Glutamatergic neuron (in vitro differentiated cells): ENCODE data around the gene NEK9. TPM values are rescaled to one million over a fixed set of nuclear protein-coding genes. Genes with fewer than 3 reads are reported as not detected.

Source experiments
- DNase-seq: peaks from one replicate; pipeline ENCODE4 v3.0.0; 2022
- H3K27ac Mint-ChIP-seq: one replicate; pipeline ENCODE4 v1.8.0; 2020; ENCODE audit warnings: mild to moderate bottlenecking, mixed read lengths, inconsistent platforms; ENCODE audit not compliant: unreplicated experiment
- H3K27me3 Mint-ChIP-seq: one replicate; pipeline ENCODE4 v1.8.0; 2020; ENCODE audit warnings: mild to moderate bottlenecking, moderate library complexity, mixed read lengths, inconsistent platforms; ENCODE audit not compliant: unreplicated experiment
- H3K36me3 Mint-ChIP-seq: one replicate; pipeline ENCODE4 v1.8.0; 2020; ENCODE audit warnings: mild to moderate bottlenecking, mixed read lengths, inconsistent platforms; ENCODE audit not compliant: unreplicated experiment
- H3K4me1 Mint-ChIP-seq: one replicate; pipeline ENCODE4 v1.8.0; 2020; ENCODE audit warnings: mild to moderate bottlenecking, low read depth, mixed read lengths, inconsistent platforms; ENCODE audit not compliant: unreplicated experiment
- H3K4me3 Mint-ChIP-seq: one replicate; pipeline ENCODE4 v1.8.0; 2020; ENCODE audit warnings: mild to moderate bottlenecking, mixed read lengths, inconsistent platforms; ENCODE audit not compliant: unreplicated experiment
- H3K9me3 Mint-ChIP-seq: one replicate; pipeline ENCODE4 v1.8.0; 2020; ENCODE audit warnings: mild to moderate bottlenecking, moderate library complexity, mixed read lengths, inconsistent platforms; ENCODE audit not compliant: unreplicated experiment
- total RNA-seq: library from RNA; stranded (reverse); fragmentation: NEBNext Ultra II Directional; extraction: Animal tissue kit (Norgen Biotek cat#: 25700); gene quantifications from one replicate; pipeline ENCODE4 v1.2.1, GENCODE V29; 2021; ENCODE audit not compliant: unreplicated experiment
- TF ChIP-seq, protein P1 (sequence below): fragments of 200-600 bp; sonication (generic); IDR thresholded peaks from one replicate; pipeline ENCODE4 v1.5.0; 2021; ENCODE audit not compliant: partially characterized antibody, unreplicated experiment

NEK9 gene
- total RNA-seq, 1 donor from 2014 or later, result 50.7 TPM

DNA sequence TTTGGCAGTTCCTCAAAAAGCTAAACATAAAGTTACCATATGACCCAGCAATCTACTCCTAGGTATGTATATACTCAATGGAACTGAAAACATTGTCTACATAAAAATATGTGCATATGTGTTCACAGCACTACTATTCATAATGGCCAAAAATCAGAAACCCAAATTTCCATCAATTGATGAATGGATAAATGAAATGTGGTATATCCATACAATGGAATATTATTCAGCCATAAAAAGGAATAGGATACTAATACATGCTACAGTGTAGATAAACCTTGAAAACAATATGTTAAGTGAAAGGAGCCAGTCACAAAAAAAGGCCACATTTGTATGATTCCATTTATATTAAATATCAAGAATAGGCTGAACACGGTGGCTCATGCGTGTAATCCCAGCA, 66.4 kb downstream of the NEK9 start:
- no peak overlapping the region for H3K27ac Mint-ChIP-seq
- H3K36me3 Mint-ChIP-seq, result peaks cover 4% of the 10 kb centered on the region
- H3K4me1 Mint-ChIP-seq, result peaks cover 4% of the 10 kb centered on the region
- H3K4me3 Mint-ChIP-seq, result no peak overlapping the region
- no peak for DNase-seq
- peaks cover 2% of the 10 kb centered on the region for H3K27me3 Mint-ChIP-seq
- H3K9me3 Mint-ChIP-seq, result peaks cover 2% of the 10 kb centered on the region
- TF ChIP-seq, protein P1, sequence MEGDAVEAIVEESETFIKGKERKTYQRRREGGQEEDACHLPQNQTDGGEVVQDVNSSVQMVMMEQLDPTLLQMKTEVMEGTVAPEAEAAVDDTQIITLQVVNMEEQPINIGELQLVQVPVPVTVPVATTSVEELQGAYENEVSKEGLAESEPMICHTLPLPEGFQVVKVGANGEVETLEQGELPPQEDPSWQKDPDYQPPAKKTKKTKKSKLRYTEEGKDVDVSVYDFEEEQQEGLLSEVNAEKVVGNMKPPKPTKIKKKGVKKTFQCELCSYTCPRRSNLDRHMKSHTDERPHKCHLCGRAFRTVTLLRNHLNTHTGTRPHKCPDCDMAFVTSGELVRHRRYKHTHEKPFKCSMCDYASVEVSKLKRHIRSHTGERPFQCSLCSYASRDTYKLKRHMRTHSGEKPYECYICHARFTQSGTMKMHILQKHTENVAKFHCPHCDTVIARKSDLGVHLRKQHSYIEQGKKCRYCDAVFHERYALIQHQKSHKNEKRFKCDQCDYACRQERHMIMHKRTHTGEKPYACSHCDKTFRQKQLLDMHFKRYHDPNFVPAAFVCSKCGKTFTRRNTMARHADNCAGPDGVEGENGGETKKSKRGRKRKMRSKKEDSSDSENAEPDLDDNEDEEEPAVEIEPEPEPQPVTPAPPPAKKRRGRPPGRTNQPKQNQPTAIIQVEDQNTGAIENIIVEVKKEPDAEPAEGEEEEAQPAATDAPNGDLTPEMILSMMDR, result no peak

DNA sequence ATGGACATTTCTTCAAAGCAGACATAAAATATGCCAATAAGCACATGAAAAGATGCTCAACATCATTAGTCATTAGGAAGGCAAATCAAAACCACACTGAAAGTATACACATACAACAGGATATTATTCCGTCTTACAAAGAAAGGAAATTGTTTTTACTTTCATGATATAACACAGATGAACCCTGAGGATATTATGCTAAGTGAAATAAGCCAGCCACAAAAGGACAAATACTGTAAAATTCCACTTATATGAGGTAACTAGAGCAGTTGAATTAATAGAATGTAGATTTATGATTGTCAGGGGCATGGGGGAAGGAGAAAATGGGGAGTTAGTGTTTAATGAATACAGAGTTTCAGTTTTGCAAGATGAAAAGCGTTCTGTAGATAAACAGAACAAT, 67.2 kb downstream of the NEK9 start:
- Mint-ChIP-seq H3K4me1 (peaks cover 4% of the 10 kb centered on the region), H3K27ac (no peak overlapping the region), H3K27me3 (peaks cover 2% of the 10 kb centered on the region), H3K4me3 (no peak overlapping the region), H3K36me3 (peaks cover 4% of the 10 kb centered on the region), H3K9me3 (no peaks in the 10 kb centered on the region)
- DNase-seq, result no peak
- TF ChIP-seq, protein P1, result no peak

DNA sequence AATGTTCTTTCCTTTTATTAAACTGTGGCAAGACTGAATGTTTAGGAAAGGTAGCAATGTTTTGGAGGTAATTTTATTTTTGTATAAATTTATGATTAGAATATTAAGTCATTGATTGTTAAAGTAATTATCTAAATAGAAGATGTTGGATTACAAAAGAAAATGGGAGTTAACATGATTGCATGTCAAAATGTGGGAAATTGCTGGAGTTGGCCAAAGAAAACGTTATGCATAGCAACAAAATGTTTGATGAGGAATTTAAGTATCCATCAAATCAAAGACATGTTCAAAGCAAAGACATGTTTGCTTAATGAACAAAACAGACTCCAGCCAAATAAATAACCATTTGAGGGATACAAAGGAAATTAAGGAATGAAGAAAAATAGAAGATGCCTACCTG, 72.4 kb downstream of the NEK9 start:
- Mint-ChIP-seq H3K27me3 (peaks cover 4% of the 10 kb centered on the region), H3K36me3 (no peaks in the 10 kb centered on the region), H3K9me3 (peaks cover 5% of the 10 kb centered on the region), H3K4me1 (no peaks in the 10 kb centered on the region), H3K4me3 (no peak overlapping the region), H3K27ac (no peak overlapping the region)
- DNase-seq, result no peak
- TF ChIP-seq, protein P1, result no peak

DNA sequence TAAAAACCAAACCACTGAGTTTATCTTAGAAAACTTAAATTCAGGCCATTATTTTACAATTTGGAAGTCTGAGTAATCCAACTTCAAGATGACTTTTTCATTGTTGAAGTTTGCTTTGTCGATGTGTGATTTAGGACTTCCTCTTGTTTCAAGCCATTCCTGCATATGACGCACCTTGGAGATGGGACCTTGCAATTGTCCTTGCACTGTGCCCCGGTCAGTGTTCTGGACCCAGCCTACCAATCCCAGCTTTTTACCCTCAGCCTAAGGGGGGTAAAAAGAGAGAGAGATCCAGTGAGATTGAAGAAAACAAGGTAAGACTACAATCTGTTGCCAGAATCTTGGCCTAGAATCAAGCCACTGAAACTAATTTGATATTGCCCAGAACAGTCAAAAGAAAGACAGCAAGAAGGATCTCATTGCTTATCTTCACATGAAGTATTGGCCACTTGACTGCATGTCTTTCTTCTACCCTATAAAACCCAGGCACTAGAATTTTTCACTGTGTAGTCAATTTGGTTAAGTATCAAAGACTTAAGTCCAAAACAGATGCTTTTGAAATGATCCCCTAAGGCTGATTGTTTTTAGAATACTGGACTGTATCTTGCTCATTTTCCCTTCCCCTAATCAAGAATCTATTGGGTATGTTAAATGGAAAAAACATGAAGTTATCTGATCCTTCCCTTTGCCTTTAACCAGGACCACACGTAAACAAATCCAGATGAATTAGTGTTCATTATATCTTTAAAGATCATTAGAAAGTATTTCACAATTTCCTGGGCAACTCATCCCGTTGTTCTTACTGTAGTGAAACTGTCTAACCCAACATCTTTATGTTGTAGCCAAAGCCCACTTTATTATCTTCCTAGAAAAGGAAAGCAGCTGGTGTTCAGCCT, 73.2 kb downstream of the NEK9 start:
- no peak overlapping the region for H3K4me3 Mint-ChIP-seq
- TF ChIP-seq, protein P1, result no peak
- no peaks in the 10 kb centered on the region for H3K4me1 Mint-ChIP-seq

DNA sequence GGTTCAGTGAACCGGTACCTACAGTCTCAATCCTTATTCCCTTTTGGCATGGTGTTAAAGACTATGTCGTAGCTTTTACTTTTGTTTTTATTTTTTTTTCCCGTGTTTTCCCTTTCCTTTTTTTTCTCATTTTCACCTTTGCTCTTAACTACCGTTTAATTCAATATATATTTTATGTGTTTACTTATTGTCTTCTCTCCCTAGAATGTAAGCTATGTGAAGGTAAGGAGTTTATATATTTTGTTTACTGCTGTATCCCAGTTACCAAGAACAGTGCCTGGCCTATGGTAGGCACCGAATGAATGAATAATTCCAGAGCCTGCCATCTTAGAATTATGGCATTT, 75.3 kb downstream of the NEK9 start:
- peak overlapping the region; percentile 86 for H3K27ac Mint-ChIP-seq
- H3K9me3 Mint-ChIP-seq, result peaks cover 5% of the 10 kb centered on the region
- TF ChIP-seq, protein P1, result no peak
- peaks cover 4% of the 10 kb centered on the region for H3K27me3 Mint-ChIP-seq
- no peak for DNase-seq
- H3K4me1 Mint-ChIP-seq, result no peaks in the 10 kb centered on the region
- H3K4me3 Mint-ChIP-seq, result peak overlapping the region; percentile 89
- no peaks in the 10 kb centered on the region for H3K36me3 Mint-ChIP-seq

More for the DNA sequence above, 73.2 kb downstream of the NEK9 start:
- Mint-ChIP-seq H3K27ac (no peak overlapping the region), H3K27me3 (peaks cover 4% of the 10 kb centered on the region), H3K9me3 (peaks cover 5% of the 10 kb centered on the region), H3K36me3 (no peaks in the 10 kb centered on the region)
- DNase-seq, result no peak
